Stimulated activated CD8-positive, alpha-beta memory T cell treated with anti-CD3 and anti-CD28 coated beads, Interleukin-4, amount 100 ng/mL, for 4 hours (primary cell): ENCODE data around the gene DLGAP5.

Experiments used
- DNase-seq, 2 donors: peaks; one replicate each; pipeline ENCODE4 v3.0.0-alpha.2; 2020; ENCODE audit warnings: low read depth in 2 of 2, low spot score in 1 of 2

Gene DLGAP5

GRCh38 chr14:55188686-55189295, 2.6 kb downstream of the DLGAP5 start:
- DNase-seq = no peak

- DNase-seq = no peak
Measured at GRCh38 chr14:55180434-55180833, 11.0 kb downstream of the DLGAP5 start.

- DNase-seq = no peak
Measured at GRCh38 chr14:55180006-55180405, 11.4 kb downstream of the DLGAP5 start.

- no peak for DNase-seq
Measured at GRCh38 chr14:55170526-55170925, 20.9 kb downstream of the DLGAP5 start.

GRCh38 chr14:55160989-55161388, 30.4 kb downstream of the DLGAP5 start:
- DNase-seq = no peak

GRCh38 chr14:55158412-55158811, 33.0 kb downstream of the DLGAP5 start:
- no peak for DNase-seq

- DNase-seq = no peak
Measured at GRCh38 chr14:55157080-55157479, 34.3 kb downstream of the DLGAP5 start.

GRCh38 chr14:55153951-55154350, 37.4 kb downstream of the DLGAP5 start:
- DNase-seq = no peak

GRCh38 chr14:55152052-55152753, 39.2 kb downstream of the DLGAP5 start:
- no peak for DNase-seq

GRCh38 chr14:55151601-55152000, 39.8 kb downstream of the DLGAP5 start:
- no peak for DNase-seq

- DNase-seq = no peak
Measured at GRCh38 chr14:55146425-55146824, 45.0 kb downstream of the DLGAP5 start.

- no peak for DNase-seq
Measured at GRCh38 chr14:55142466-55142865, 48.9 kb downstream of the DLGAP5 start.

GRCh38 chr14:55141825-55142224, 49.6 kb downstream of the DLGAP5 start:
- no peak for DNase-seq

GRCh38 chr14:55139696-55140509, 51.5 kb downstream of the DLGAP5 start:
- no peak for DNase-seq

GRCh38 chr14:55139141-55139540, 52.2 kb downstream of the DLGAP5 start:
- no peak for DNase-seq

- DNase-seq = no peak
Measured at GRCh38 chr14:55138091-55138490, 53.3 kb downstream of the DLGAP5 start.

GRCh38 chr14:55136885-55137786, 54.2 kb downstream of the DLGAP5 start:
- DNase-seq = no peak

GRCh38 chr14:55136241-55136640, 55.1 kb downstream of the DLGAP5 start:
- DNase-seq = no peak

GRCh38 chr14:55133416-55133815, 58.0 kb downstream of the DLGAP5 start:
- DNase-seq = no peak

GRCh38 chr14:55131370-55132137, 59.8 kb downstream of the DLGAP5 start:
- no peak for DNase-seq
